ENCODE results near the gene ECHS1.
"Not testable (repeated sequence)": the region's sequence is repeated elsewhere in the genome, so short reads cannot be mapped to it uniquely, and the experiment has no call there.

Gene ECHS1

GRCh38 chr10:133377025-133377817 lies 4.1 kb upstream of the ECHS1 start:
- DNase-seq: no peak

GRCh38 chr10:133376183-133376582 lies 3.0 kb upstream of the ECHS1 start:
- DNase-seq: not testable (repeated sequence)

- no peak for DNase-seq
Measured at GRCh38 chr10:133375357-133376115, 2.4 kb upstream of the ECHS1 start.

- DNase-seq: no peak
Measured at GRCh38 chr10:133372507-133372906, 647 bp downstream of the ECHS1 start.

- no peak for DNase-seq
Measured at GRCh38 chr10:133370030-133370786, 2.9 kb downstream of the ECHS1 start.

- no peak for DNase-seq
Measured at GRCh38 chr10:133368153-133368552, 5.0 kb downstream of the ECHS1 start.

GRCh38 chr10:133367461-133367860 lies 5.7 kb downstream of the ECHS1 start:
- not testable (repeated sequence) for DNase-seq

- DNase-seq: no peak
Measured at GRCh38 chr10:133366751-133367150, 6.4 kb downstream of the ECHS1 start.

GRCh38 chr10:133366130-133366478 lies 7.0 kb downstream of the ECHS1 start:
- DNase-seq: no peak

GRCh38 chr10:133365461-133366129 lies 7.6 kb downstream of the ECHS1 start:
- no peak for DNase-seq

- no peak for DNase-seq
Measured at GRCh38 chr10:133364645-133365431, 8.3 kb downstream of the ECHS1 start.

- DNase-seq: no peak
Measured at GRCh38 chr10:133362846-133363245, 10.3 kb downstream of the ECHS1 start.

- DNase-seq: no peak
Measured at GRCh38 chr10:133361773-133362441, 11.2 kb downstream of the ECHS1 start.

- DNase-seq: no peak
Measured at GRCh38 chr10:133361227-133361626, 11.9 kb downstream of the ECHS1 start.

GRCh38 chr10:133359972-133360610 lies 13.1 kb downstream of the ECHS1 start:
- DNase-seq: no peak

- peak; percentile 53 for DNase-seq
Measured at GRCh38 chr10:133359554-133359971, 13.6 kb downstream of the ECHS1 start.

GRCh38 chr10:133358925-133359310 lies 14.2 kb downstream of the ECHS1 start:
- no peak for DNase-seq

- no peak for DNase-seq
Measured at GRCh38 chr10:133358162-133358924, 14.8 kb downstream of the ECHS1 start.

GRCh38 chr10:133357285-133358161 lies 15.6 kb downstream of the ECHS1 start, which contains the start of gene FUOM:
FUOM (minus strand) TSS chr10:133358019; CDS start chr10:133358007, 12 bp downstream.
- DNase-seq: peak; percentile 80

Measured in activated T-cell treated with anti-CD3 and anti-CD28 coated beads, Interleukin-2, amount 50 U/mL, for 1 hour (primary cell).